ENCODE results near the gene SLC45A1. TPM values are rescaled to one million over a fixed set of nuclear protein-coding genes. Genes with fewer than 3 reads are reported as not detected.
"Not testable (repeated sequence)": the region's sequence is repeated elsewhere in the genome, so short reads cannot be mapped to it uniquely, and the experiment has no call there.

SLC45A1 gene
- total RNA-seq, 1 experiment from 2014 or later = 0.74 TPM

DNA sequence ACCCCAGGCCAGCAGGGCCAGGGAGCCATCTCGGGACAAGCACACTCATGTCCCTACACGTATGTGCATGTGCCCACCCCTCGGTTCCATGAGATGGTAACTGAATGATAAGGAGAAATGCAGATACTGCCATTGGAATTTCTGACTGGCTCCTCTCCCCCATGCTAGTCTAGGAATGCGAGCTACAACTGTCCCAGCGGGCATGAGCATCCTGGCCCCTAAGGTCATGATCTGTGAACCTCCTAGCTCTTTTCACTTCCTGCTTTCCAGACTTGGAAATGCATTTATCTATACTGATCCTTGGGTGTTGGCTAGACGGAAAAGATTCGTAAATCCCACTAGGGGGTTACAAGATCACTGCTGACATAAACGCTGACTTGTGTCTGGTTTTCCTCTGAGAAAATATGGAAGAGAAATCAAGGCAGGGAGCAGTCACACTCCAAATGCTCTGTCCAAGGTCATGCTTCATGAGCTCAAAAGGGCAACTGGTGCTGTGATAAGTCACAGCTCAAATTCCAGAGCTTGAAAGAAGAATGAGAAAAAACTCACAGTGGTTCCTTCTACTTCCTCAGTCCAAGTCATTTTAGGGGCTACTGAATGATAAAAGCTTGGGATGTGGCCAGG lies 49.8 kb downstream of the SLC45A1 start:
- no peak for DNase-seq (ENCODE audit: low spot score)

DNA sequence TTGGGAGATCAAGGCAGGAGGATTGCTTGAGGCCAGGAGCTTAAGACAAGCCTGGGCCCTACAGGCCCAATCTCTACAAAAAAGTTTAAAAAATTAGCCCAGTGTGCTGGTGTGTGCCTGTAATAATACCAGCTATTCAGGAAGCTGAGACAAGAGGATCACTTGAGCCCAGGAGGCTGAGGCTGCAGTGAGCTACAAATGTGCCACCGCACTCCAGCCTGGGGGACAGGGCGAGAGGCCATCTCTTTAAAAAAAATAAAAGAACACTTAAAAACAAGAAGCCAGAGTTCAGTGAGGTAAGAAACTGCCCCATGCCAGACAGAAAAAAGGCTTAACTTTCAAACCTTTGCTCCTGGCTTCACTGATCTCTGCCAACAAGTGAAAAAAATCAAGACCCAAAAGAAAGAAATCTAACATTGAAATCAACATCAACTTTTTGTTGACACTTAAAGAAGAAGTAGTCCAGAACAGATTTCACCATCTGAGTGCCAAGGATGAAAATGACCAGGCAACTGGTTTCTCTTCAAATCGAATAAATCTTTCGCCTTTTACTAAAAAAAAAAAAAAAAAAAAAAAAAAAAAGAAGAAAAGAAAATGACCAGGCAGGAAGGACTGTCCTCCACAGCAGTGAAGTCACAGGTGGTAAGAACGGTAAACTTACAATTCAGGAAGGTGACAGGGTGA lies 51.2 kb downstream of the SLC45A1 start:
- DNase-seq (ENCODE audit: low spot score) = no peak

DNA sequence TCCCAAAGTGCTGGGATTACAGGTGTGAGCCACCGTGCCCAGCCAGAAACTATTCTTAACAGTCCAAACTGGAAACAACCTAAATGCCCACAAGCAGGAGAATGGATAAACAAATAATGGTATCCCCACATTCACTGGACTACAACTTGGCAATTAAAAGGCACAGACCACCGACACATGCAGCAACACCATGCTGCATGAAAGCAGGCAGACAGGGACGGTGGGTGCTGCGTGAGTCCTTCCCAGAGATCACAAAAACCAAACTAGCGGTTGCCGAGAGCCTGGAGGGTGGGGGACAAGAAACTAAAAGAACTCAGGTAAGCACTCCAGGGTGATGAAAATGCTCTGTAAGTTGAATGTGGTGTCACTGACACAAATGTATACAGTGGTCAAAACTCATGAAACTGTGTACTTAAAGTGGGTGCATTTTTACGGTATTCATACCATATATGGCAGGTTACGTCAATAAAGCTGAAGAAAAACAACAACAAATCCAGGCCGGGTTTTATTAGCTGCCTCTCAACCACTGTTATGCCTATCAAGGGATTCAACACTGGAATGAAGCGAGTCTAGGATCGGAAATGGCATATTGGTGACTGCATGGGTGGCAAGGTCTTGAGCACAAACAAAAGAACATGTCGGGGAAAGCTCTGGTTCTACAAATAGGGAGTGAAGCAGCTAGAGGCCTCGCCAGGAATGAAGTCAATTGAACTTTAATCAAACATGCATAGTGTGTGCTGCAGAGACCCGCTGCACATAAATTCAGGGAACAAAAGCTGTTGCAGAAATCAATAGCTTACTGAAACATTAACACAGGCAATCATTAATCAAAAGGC lies 52.4 kb downstream of the SLC45A1 start:
- no peak for DNase-seq (ENCODE audit: low spot score)

- no peak for DNase-seq (ENCODE audit: low spot score)
Measured at GRCh38 chr1:8370905-8371315, 53.0 kb downstream of the SLC45A1 start.

GRCh38 chr1:8371372-8371991 lies 53.6 kb downstream of the SLC45A1 start:
- DNase-seq (ENCODE audit: low spot score) = no peak

DNA sequence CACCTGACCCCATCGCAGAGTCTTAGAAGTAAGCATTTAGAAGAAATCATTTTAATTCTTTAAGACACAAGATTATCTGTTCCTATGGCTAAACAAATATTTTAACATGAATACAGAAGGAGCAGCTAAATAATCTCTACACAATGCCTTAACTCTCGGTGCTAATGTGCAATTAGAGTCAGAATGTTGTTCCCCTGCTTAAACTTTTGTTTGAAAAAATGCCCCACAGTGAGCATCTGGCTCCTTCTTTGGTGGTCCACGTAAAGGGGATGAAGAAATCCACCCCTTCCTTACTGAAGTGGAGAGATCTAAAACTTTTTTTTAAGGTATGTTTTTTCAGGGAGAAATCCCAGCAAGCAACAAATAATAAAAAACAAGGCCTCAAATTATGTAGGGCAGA lies 55.2 kb downstream of the SLC45A1 start:
- DNase-seq (ENCODE audit: low spot score) = no peak

DNA sequence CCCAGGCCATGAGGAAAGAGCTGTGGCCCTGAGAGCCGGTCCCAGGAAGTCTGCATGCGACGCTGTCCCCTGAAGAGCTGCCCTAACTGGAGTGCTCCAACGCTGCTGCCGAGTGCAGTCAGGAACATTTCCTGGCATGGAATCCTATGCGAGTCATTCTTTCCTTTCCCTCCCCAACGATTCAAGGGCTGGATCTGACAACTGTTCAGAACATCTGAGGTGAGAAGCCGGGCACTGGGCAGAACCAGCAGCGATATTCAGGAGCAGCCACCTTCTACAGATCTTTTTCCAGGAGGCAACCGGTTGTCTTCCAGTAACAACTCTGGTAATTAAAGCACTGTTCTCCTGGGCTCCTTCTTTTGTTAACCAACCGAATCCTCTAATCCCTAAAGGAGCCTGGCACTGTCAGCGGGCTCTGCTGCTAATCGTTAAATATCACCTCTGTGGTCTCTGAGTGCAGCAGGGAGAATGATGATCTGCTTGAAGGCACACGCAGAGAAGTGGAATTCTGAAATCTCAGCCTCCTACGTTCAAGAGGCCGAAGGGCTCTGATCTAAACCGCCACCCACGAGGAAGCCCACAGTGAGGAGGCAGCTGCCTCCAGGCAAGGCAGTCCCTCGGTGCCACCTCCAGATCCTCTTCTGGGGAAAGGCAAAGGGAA lies 55.8 kb downstream of the SLC45A1 start:
- DNase-seq (ENCODE audit: low spot score) = peak; percentile 59

DNA sequence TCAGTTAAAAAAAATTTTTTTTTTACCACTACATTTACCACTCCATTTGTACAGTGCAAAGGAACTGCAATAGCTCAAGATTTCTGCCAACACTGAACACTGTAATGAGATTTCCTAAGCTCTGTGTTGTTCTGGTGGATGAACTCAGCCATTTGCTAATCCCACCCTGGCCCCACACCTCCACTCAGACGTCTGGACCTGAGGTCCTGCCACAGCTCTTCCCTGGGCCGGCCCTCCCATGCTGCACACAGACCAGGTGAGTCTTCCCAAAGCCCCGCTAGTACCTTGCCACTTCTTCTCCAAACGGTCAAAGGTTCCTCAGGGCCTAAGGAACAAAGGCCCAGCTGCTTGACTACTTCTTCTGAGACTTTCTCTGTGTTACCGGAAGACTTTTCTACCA lies 56.4 kb downstream of the SLC45A1 start:
- no peak for DNase-seq (ENCODE audit: low spot score)

DNA sequence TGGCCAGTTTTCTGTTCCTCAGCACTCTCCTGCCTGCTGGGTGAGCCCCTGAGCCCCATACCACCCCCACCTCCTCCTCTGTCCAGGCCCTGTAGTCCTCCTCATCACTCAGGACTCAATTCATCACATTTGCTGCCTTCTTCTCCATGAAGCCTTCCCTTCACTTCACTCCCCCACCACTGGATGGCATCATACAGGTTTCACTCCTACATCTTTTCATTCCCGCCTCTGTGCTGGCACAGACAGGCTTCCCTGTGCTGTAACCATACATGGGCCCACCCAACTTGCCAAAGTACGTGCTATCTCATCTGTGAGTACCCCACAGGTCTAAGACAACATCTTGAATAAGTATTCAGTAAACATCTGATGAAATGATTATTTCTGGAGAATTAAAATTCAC lies 56.9 kb downstream of the SLC45A1 start:
- DNase-seq (ENCODE audit: low spot score) = peak; percentile 20

DNA sequence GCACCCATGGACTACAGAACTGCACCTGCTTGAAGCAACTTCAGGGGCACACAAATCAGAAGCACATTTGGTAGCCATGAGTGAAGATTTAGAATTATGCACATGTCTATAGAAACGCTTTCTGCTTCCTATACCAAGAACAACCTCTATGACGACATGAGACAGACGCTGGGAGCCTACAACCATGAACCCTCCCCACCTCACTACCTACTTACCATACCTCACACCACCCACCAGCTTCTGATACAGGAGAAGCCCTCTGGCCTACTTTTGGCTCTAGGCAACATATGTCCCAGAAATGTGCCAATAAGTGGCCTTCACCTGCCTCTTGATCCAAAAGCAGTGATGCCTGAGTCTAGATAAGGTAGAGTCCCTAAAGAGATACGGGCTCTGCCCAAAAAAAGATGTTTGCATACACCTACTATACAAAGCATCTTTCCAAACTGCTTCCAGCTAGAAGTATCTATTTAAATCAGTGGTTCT lies 58.5 kb downstream of the SLC45A1 start:
- DNase-seq (ENCODE audit: low spot score) = no peak

DNA sequence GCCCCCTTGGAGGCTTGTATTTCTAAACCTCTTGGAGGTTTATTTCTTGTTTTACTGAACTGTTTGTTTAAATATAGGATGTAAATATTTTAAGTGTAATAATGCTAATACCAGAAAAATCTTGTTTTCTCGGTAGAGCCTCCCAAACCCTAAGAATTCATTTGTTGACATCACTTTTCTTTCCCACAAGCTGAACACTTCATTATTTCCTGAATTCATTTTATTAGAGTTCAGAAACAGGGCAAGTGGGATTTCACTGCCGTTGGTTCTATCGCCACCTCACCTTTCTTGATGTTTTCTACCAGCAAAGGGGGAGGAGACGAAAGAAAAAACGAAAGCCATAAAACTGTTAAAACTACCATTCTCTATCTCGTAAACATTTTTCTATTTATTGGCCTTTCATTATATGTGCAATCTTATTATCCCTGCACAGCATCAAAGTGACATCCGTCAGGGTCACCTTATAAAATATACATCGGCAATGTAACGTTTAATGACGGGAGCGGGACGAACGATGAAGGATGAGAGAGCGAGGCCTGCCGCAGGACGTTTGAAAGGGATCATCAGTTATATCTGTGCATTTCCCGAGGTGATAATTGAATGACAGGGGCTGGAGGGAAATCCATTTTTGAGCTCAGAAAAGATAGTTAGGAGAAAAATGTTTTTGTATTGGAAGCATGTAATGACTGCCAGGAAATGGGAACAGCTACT lies 59.5 kb downstream of the SLC45A1 start:
- DNase-seq (ENCODE audit: low spot score) = no peak

- no peak for DNase-seq (ENCODE audit: low spot score)
Measured at GRCh38 chr1:8378178-8378577, 60.3 kb downstream of the SLC45A1 start.

- DNase-seq (ENCODE audit: low spot score) = no peak
Measured at GRCh38 chr1:8378981-8379470, 61.1 kb downstream of the SLC45A1 start.

GRCh38 chr1:8379513-8380186 lies 61.7 kb downstream of the SLC45A1 start:
- no peak for DNase-seq (ENCODE audit: low spot score)

DNA sequence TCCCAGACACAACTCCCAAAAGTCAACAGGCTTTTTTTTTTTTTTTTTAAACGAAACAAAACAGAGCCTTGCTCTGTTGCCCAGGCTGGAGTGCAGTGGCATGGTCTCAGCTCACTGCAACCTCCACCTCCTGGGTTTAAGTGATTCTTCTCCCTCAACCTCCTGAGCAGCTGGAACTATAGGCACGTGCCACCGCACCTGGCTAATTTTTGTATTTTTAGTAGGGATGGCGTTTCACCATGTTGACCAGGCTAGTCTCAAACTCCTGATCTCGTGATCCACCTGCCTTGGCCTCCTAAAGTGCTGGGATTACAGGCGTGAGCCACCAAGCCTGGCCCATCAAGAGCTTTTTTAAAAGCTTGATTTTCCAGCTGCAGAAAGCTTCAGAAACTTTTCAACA lies 62.4 kb downstream of the SLC45A1 start:
- DNase-seq (ENCODE audit: low spot score) = not testable (repeated sequence)

- no peak for DNase-seq (ENCODE audit: low spot score)
Measured at GRCh38 chr1:8381618-8382017, 63.7 kb downstream of the SLC45A1 start.

GRCh38 chr1:8382051-8382505 lies 64.2 kb downstream of the SLC45A1 start:
- DNase-seq (ENCODE audit: low spot score) = no peak

DNA sequence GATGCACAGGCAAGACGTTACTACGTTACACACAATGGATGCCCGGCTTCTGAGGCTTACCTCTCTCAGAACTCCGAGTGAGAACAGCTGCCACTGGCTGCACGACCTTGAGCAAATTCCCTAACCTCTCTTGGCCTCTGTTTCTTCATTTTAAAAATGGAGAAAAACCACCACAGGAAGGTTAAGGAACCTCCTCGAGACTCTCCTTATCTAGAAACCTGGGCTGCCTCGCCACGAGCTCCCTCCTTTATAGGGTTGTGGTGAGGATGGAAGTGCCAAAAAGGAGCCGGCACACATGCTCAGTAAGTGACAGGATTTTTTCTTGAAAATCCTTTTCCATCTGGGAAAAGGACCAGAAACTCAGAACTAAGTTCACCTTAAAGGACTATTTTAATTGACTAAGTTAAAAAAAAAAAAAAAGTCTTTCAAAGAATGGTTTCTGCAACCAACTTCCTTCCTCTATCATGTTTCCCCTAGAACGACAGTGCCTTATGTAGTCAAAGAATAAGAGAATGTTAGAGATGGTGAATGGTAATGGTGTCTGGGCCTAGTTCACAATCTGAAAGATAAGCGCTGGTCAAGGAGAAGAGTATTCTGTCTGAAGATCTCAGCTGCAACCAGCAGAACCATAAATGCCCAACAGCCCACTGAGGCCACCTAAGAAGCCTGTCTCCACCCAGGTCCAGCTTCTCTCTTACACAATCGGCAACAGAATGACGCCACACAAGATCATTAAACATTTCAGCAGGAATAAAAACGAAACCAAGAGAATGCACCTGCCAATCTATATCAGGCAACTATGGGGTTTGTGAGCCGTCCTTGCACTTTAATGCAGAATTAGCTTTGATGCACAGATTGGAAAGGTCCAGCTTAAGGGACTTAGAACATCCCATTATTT lies 64.9 kb downstream of the SLC45A1 start:
- no peak for DNase-seq (ENCODE audit: low spot score)

- no peak for DNase-seq (ENCODE audit: low spot score)
Measured at GRCh38 chr1:8384088-8384487, 66.2 kb downstream of the SLC45A1 start.
